ENCODE measurements around the gene IYD. TPM values are rescaled to one million over a fixed set of nuclear protein-coding genes. Genes with fewer than 3 reads are reported as not detected.

The IYD gene
- total and polyA plus RNA-seq, 9 of the 15 experiments (the other 6 are each of a cell fraction or from before 2014, with no cell fraction given) = not detected

DNA sequence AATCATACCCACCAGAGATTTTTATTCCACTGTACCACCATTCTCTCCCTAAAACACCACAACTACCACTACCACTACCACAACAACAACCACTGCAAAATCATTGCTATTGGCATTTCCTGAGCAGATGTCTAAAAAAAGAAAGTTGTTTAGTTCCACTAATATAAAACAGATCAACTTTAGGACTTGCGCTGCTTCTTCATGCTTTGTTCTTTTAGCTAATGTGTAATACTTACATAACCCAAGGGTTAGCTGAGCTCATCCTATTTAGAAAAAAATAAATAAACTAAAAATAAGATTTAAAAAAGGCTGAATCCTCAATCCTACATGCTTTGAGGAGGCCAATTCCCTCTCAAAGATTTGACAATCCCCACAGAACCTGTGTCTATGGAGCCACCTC lies 11.4 kb downstream of the IYD start:
- no peak overlapping the region for H3K4me2 ChIP-seq (ENCODE audit: insufficient read depth, low read length)
- no peak for TF ChIP-seq RUNX1 (IDR thresholded peaks at IDR 0.05; ENCODE audit: low read depth)
- TF ChIP-seq ZC3H8 (IDR thresholded peaks at IDR 0.05) = no peak
- TF ChIP-seq MXI1 (IDR thresholded peaks at IDR 0.05; ENCODE audit: low read depth, low read length) = no peak
- no peak for TF ChIP-seq KDM5B (IDR thresholded peaks at IDR 0.05; ENCODE audit: insufficient replicate concordance, low read depth, low read length)
- no peak for TF ChIP-seq ERF (CRISPR knock-in tag; IDR thresholded peaks at IDR 0.05)
- no peak for TF ChIP-seq HEY1 (CRISPR knock-in tag; IDR thresholded peaks at IDR 0.05; ENCODE audit: borderline replicate concordance)
- no peak for TF ChIP-seq ZNF507 (tag; conservative IDR thresholded peaks at IDR 0.05)
- TF ChIP-seq TGIF2 (CRISPR knock-in tag; IDR thresholded peaks at IDR 0.05) = no peak
- TF ChIP-seq LCOR (CRISPR knock-in tag; IDR thresholded peaks at IDR 0.05) = no peak
- TF ChIP-seq CBFB (CRISPR knock-in tag; IDR thresholded peaks at IDR 0.05) = no peak
- no peak for TF ChIP-seq RHOXF2B (CRISPR knock-in tag; conservative IDR thresholded peaks at IDR 0.05)
- no peak for TF ChIP-seq RBFOX2 (IDR thresholded peaks at IDR 0.05; ENCODE audit: low read depth, low read length)
- TF ChIP-seq ZNF140 (CRISPR knock-in tag; IDR thresholded peaks at IDR 0.05) = no peak
- no peak for TF ChIP-seq HLTF (IDR thresholded peaks at IDR 0.05)
- no peak for TF ChIP-seq GTF2A2 (tag; IDR thresholded peaks at IDR 0.05)
- TF ChIP-seq KDM1A (IDR thresholded peaks at IDR 0.05) = no peak
- in situ Hi-C loops (cut with MboI) = no loop called here

More for the DNA sequence above, 11.4 kb downstream of the IYD start:
- no peak overlapping the region for H3K27ac ChIP-seq (ENCODE audit: extremely low read depth, low read depth, low read length)
- ATAC-seq = no peak
- H3K4me1 ChIP-seq (replicated peaks in 1 of 2; ENCODE audit: control insufficient read depth in 2 of 2, insufficient read depth in 2 of 2, low read length in 2 of 2) = peaks cover 0 to 3% of the 10 kb centered on the region in 2 experiments; a peak in 2 of 5 replicates
- H3K4me3 ChIP-seq = no peak overlapping the region
- no peaks in the 10 kb centered on the region for H3K9me1 ChIP-seq (ENCODE audit: control insufficient read depth, insufficient read depth, low read length)
- DNase-seq (ENCODE audit: extremely low read depth in 1 of 4, low spot score in 3 of 4) = no peak
- no peak for FAIRE-seq
- no peaks in the 10 kb centered on the region for H4K20me1 ChIP-seq (replicated peaks; ENCODE audit: control insufficient read depth, insufficient read depth, low read length)
- H2AFZ ChIP-seq (ENCODE audit: low read depth, low read length) = no peak overlapping the region
- H3K27me3 ChIP-seq (ENCODE audit: control insufficient read depth in 2 of 2, insufficient read depth in 2 of 2, low read length in 2 of 2) = peaks cover 6 to 19% of the 10 kb centered on the region in 2 experiments; a peak in 3 of 5 replicates
- ChIA-PET POLR2A (no interaction called here), CTCF (ENCODE audit: low intra/inter-chr PET ratio) (no interaction called here)
- no TSS peak for BruUV-seq (replicated peaks)
- H3K9ac ChIP-seq (ENCODE audit: insufficient read depth in 1 of 2, low read depth in 2 of 2, low read length in 2 of 2) = no peak overlapping the region
- intact Hi-C loops (cut with micrococcal nuclease) = no loop called here
- no peaks in the 10 kb centered on the region for H3K79me2 ChIP-seq (ENCODE audit: control insufficient read depth, insufficient read depth, low read length)
- no peaks in the 10 kb centered on the region for H3K36me3 ChIP-seq (ENCODE audit: control insufficient read depth, insufficient read depth, low read length)
- 0% methylated on average over 1 of the region's 1 CpG for WGBS (ENCODE audit: insufficient coverage, low coverage, missing lambda C conversion rate)
- no peaks in the 10 kb centered on the region for H3K9me3 ChIP-seq (replicated peaks; ENCODE audit: control insufficient read depth, insufficient read depth, low read depth, low read length)

All from K562 (cell line).